ENCODE results near the gene OR1F1. TPM values are rescaled to one million over a fixed set of nuclear protein-coding genes. Genes with fewer than 3 reads are reported as not detected.

The OR1F1 gene
- total and polyA plus RNA-seq, 9 of the 15 experiments (the other 6 are each of a cell fraction or from before 2014, with no cell fraction given), result 0.15 to 0.61 (median 0.35) TPM; not detected in 3

DNA sequence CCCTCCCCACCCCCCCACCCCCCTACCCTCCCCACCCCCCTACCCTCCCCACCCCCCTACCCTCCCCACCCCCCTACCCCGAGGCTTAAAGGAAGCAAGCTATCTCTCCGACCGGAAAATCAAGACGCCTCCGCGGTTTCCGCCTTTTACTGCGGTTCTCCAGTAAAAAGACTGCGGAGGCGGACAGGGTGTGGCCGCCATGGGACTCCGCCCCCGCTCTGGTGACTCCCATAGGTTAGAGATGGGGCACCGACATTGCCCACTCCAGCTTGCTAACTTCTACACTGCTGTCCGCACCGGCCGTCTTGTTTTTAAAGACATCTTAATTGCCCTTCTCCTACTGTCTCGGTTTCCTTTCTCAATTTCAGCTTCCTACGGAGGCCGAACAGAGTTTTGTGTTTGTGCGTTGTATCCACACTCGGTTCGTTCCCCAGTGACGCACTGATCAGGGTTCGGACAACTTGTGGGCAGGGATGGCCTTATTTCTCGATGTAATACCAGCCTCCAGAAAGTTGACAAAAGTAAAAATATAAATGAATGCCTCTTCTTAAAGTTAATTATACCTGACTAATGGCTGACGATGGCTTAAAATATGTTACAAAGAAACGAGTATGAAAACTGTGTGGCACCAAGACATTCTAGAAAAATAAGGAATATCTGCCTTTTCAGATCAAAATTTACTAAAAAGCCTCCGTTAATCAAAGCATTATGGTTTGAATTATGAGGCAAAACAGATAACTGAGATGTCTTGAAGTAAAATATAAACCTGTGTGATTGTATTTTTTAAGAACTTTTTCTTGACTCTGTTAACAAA, 48.1 kb downstream of the OR1F1 start (continued):
- TF ChIP-seq VEZF1 (CRISPR knock-in tag; IDR thresholded peaks at IDR 0.05) (0 out of 2 replicates have a peak, but pooled peaks have one; percentile 50), ZSCAN32 (CRISPR knock-in tag; IDR thresholded peaks at IDR 0.05) (no peak), HNRNPLL (IDR thresholded peaks at IDR 0.05; ENCODE audit: low read depth, low read length, poor library complexity, severe bottlenecking) (peak; percentile 45), KAT7 (CRISPR knock-in tag; IDR thresholded peaks at IDR 0.05; ENCODE audit: borderline replicate concordance) (no peak), TARDBP (IDR thresholded peaks at IDR 0.05) (no peak), SMARCA4 (IDR thresholded peaks at IDR 0.05) (no peak), NFIX (CRISPR knock-in tag; IDR thresholded peaks at IDR 0.05; ENCODE audit: low read depth) (no peak), GABPB2 (CRISPR knock-in tag; conservative IDR thresholded peaks at IDR 0.05) (no peak), KLF6 (CRISPR knock-in tag; IDR thresholded peaks at IDR 0.05; ENCODE audit: borderline replicate concordance) (no peak), CHD4 (IDR thresholded peaks at IDR 0.05; ENCODE audit: insufficient read depth, insufficient replicate concordance, low read depth, low read length, poor library complexity, severe bottlenecking) (peak; percentile 31), L3MBTL2 (IDR thresholded peaks at IDR 0.05) (no peak), YY1 (IDR thresholded peaks at IDR 0.05; ENCODE audit: borderline replicate concordance in 1 of 3, control insufficient read depth in 1 of 3, extremely low read depth in 1 of 3, insufficient read depth in 3 of 3, insufficient read length in 1 of 3, insufficient replicate concordance in 2 of 3, low read depth in 1 of 3, low read length in 2 of 3) (peak in 1 of 3 experiments; percentile 55)
- TF ChIP-seq, protein P1, sequence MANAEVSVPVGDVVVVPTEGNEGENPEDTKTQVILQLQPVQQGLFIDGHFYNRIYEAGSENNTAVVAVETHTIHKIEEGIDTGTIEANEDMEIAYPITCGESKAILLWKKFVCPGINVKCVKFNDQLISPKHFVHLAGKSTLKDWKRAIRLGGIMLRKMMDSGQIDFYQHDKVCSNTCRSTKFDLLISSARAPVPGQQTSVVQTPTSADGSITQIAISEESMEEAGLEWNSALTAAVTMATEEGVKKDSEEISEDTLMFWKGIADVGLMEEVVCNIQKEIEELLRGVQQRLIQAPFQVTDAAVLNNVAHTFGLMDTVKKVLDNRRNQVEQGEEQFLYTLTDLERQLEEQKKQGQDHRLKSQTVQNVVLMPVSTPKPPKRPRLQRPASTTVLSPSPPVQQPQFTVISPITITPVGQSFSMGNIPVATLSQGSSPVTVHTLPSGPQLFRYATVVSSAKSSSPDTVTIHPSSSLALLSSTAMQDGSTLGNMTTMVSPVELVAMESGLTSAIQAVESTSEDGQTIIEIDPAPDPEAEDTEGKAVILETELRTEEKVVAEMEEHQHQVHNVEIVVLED (CRISPR knock-in tag; IDR thresholded peaks at IDR 0.05), result no peak
- TF ChIP-seq, protein P2, sequence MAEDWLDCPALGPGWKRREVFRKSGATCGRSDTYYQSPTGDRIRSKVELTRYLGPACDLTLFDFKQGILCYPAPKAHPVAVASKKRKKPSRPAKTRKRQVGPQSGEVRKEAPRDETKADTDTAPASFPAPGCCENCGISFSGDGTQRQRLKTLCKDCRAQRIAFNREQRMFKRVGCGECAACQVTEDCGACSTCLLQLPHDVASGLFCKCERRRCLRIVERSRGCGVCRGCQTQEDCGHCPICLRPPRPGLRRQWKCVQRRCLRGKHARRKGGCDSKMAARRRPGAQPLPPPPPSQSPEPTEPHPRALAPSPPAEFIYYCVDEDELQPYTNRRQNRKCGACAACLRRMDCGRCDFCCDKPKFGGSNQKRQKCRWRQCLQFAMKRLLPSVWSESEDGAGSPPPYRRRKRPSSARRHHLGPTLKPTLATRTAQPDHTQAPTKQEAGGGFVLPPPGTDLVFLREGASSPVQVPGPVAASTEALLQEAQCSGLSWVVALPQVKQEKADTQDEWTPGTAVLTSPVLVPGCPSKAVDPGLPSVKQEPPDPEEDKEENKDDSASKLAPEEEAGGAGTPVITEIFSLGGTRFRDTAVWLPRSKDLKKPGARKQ (CRISPR knock-in tag; IDR thresholded peaks at IDR 0.05), result peak; percentile 91
- TF ChIP-seq, protein P3, sequence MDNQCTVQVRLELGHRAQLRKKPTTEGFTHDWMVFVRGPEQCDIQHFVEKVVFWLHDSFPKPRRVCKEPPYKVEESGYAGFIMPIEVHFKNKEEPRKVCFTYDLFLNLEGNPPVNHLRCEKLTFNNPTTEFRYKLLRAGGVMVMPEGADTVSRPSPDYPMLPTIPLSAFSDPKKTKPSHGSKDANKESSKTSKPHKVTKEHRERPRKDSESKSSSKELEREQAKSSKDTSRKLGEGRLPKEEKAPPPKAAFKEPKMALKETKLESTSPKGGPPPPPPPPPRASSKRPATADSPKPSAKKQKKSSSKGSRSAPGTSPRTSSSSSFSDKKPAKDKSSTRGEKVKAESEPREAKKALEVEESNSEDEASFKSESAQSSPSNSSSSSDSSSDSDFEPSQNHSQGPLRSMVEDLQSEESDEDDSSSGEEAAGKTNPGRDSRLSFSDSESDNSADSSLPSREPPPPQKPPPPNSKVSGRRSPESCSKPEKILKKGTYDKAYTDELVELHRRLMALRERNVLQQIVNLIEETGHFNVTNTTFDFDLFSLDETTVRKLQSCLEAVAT (IDR thresholded peaks at IDR 0.05), result peak in 1 of 2 experiments; percentile 63; a peak in 1 of 4 replicates
